ENCODE data around the gene LRRC17.

Gene LRRC17

GRCh38 chr7:102991540-102992214 lies 78.9 kb downstream of the LRRC17 start:
- peak overlapping the region; percentile 90; the same call in 1 of the 2 replicates for H3K27ac ChIP-seq
- no peak for TF ChIP-seq CTCF (conservative IDR thresholded peaks at IDR 0.05)
- no peak for TF ChIP-seq ZFX (IDR thresholded peaks at IDR 0.05)

- peak overlapping the region; percentile 90 for H3K27ac ChIP-seq
- no peak for TF ChIP-seq ZFX (IDR thresholded peaks at IDR 0.05)
Measured at GRCh38 chr7:102992509-102992937, 79.7 kb downstream of the LRRC17 start.

GRCh38 chr7:102992938-102993717 lies 80.3 kb downstream of the LRRC17 start:
- peak overlapping the region; percentile 90 for H3K27ac ChIP-seq

GRCh38 chr7:102993718-102994029 lies 80.9 kb downstream of the LRRC17 start:
- no peak overlapping the region for H3K27ac ChIP-seq
- TF ChIP-seq CTCF (conservative IDR thresholded peaks at IDR 0.05) (no peak), ZFX (IDR thresholded peaks at IDR 0.05) (no peak)

More at GRCh38 chr7:102992938-102993717, 80.3 kb downstream of the LRRC17 start:
- TF ChIP-seq ZFX (IDR thresholded peaks at IDR 0.05): no peak
- TF ChIP-seq CTCF (conservative IDR thresholded peaks at IDR 0.05): no peak

GRCh38 chr7:102994567-102994966 lies 81.8 kb downstream of the LRRC17 start:
- no peak overlapping the region; the same call in 1 of the 2 replicates for H3K27ac ChIP-seq
- TF ChIP-seq CTCF (conservative IDR thresholded peaks at IDR 0.05) (no peak), ZFX (IDR thresholded peaks at IDR 0.05) (no peak)
